KMS-11 (cell line): ENCODE data around the gene DHRS3.

Experiments used
- H2AFZ ChIP-seq: fragments of 200-600 bp; sonication (generic); 2 replicates; pipeline ENCODE4 v1.6.1; 2016; ENCODE audit warnings: antibody characterized with exemption, mixed run types, low read depth
- H3K27ac ChIP-seq: fragments of 200-600 bp; sonication (generic); 2 replicates; pipeline ENCODE4 v1.6.1; 2016; ENCODE audit warnings: mild to moderate bottlenecking, mixed run types
- H3K27me3 ChIP-seq: fragments of 200-600 bp; sonication (generic); 2 replicates; pipeline ENCODE4 v1.6.1; 2017; ENCODE audit warnings: mild to moderate bottlenecking, low read depth, mixed run types, moderate library complexity; ENCODE audit not compliant: insufficient read depth
- H3K36me3 ChIP-seq: fragments of 200-600 bp; sonication (generic); 2 replicates; pipeline ENCODE4 v1.6.1; 2017; ENCODE audit warnings: mild to moderate bottlenecking, mixed run types; ENCODE audit not compliant: insufficient read depth
- H3K4me1 ChIP-seq: fragments of 200-600 bp; sonication (generic); 2 replicates; pipeline ENCODE4 v1.6.1; 2016; ENCODE audit warnings: mild to moderate bottlenecking, low read depth, mixed run types; ENCODE audit not compliant: poor library complexity, severe bottlenecking
- H3K4me2 ChIP-seq: fragments of 200-600 bp; sonication (generic); 2 replicates; pipeline ENCODE4 v1.7.0; 2016; ENCODE audit warnings: mild to moderate bottlenecking, mixed run types
- H3K4me3 ChIP-seq: fragments of 200-600 bp; sonication (generic); IDR thresholded peaks from 2 replicates; pipeline ENCODE4 v1.6.1; 2017; ENCODE audit warnings: low read depth, low read length, mixed read lengths; ENCODE audit not compliant: insufficient read depth
- H3K79me2 ChIP-seq: fragments of 200-600 bp; sonication (generic); 2 replicates; pipeline ENCODE4 v1.6.1; 2016; ENCODE audit warnings: low read depth, mixed run types; ENCODE audit not compliant: insufficient read depth
- H3K9ac ChIP-seq: fragments of 200-600 bp; sonication (generic); 2 replicates; pipeline ENCODE4 v1.6.1; 2016; ENCODE audit warnings: mild to moderate bottlenecking, mixed run types
- H4K20me1 ChIP-seq: fragments of 200-600 bp; sonication (generic); 2 replicates; pipeline ENCODE4 v1.6.1; 2016; ENCODE audit warnings: mild to moderate bottlenecking, mixed run types; ENCODE audit not compliant: insufficient read depth
- TF ChIP-seq, protein P1 (sequence below): fragments of 200-600 bp; sonication (generic); conservative IDR thresholded peaks from 2 replicates; pipeline ENCODE4 v1.6.1; 2017; ENCODE audit warnings: low read depth, mild to moderate bottlenecking, antibody characterized with exemption, low read length, moderate library complexity, mixed read lengths

The DHRS3 gene

DNA sequence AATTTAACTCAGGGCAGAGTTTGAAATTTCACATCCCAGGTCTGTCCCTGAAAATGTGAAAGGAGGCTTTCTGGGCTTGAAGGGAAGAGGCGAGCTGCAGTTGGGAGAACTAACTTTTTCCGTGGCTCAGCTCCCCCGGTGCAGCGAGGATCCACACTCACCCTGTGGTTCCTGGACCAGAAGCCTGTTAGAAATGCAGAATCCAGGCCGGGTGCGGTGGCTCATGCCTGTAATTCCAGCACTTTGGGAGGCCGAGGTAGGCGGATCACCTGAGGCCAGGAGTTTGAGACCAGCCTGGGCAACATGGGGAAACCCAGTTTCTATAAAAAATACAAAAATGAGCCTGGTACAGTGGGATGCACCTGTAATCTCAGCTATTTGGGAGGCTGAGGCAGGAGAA lies 2.9 kb upstream of the DHRS3 start:
- no peaks in the 10 kb centered on the region for H4K20me1 ChIP-seq
- peaks cover 15% of the 10 kb centered on the region for H3K27me3 ChIP-seq
- no peak overlapping the region for H3K4me3 ChIP-seq
- peaks cover 18% of the 10 kb centered on the region for H3K4me1 ChIP-seq
- H2AFZ ChIP-seq = no peak overlapping the region
- no peak overlapping the region for H3K27ac ChIP-seq
- TF ChIP-seq, protein P1, sequence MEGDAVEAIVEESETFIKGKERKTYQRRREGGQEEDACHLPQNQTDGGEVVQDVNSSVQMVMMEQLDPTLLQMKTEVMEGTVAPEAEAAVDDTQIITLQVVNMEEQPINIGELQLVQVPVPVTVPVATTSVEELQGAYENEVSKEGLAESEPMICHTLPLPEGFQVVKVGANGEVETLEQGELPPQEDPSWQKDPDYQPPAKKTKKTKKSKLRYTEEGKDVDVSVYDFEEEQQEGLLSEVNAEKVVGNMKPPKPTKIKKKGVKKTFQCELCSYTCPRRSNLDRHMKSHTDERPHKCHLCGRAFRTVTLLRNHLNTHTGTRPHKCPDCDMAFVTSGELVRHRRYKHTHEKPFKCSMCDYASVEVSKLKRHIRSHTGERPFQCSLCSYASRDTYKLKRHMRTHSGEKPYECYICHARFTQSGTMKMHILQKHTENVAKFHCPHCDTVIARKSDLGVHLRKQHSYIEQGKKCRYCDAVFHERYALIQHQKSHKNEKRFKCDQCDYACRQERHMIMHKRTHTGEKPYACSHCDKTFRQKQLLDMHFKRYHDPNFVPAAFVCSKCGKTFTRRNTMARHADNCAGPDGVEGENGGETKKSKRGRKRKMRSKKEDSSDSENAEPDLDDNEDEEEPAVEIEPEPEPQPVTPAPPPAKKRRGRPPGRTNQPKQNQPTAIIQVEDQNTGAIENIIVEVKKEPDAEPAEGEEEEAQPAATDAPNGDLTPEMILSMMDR = no peak
- H3K79me2 ChIP-seq = no peaks in the 10 kb centered on the region
- no peaks in the 10 kb centered on the region for H3K36me3 ChIP-seq
- H3K9ac ChIP-seq = no peak overlapping the region
- H3K4me2 ChIP-seq = no peak overlapping the region

DNA sequence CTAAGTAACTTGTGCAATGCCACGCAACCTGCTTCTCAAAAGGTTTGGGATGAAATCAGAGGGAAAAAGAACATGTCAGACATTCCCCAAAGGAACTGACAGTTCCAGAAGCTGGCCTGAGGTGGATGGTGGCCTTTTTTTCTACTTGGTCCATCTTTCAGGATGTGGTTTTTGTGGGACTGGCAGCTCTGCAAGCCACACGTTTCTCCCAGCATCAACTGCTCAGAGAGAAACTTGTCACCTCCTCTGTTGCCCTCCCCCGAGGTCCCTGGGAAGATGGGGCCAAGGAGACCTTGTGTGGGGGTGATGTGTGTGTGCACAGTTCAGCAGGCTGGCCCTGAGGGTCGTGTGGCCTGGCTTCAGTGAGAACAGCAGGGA lies 2.5 kb upstream of the DHRS3 start:
- no peak overlapping the region for H2AFZ ChIP-seq
- TF ChIP-seq, protein P1 = no peak
- peak overlapping the region; percentile 22; the same call in 1 of the 2 replicates for H3K4me2 ChIP-seq

DNA sequence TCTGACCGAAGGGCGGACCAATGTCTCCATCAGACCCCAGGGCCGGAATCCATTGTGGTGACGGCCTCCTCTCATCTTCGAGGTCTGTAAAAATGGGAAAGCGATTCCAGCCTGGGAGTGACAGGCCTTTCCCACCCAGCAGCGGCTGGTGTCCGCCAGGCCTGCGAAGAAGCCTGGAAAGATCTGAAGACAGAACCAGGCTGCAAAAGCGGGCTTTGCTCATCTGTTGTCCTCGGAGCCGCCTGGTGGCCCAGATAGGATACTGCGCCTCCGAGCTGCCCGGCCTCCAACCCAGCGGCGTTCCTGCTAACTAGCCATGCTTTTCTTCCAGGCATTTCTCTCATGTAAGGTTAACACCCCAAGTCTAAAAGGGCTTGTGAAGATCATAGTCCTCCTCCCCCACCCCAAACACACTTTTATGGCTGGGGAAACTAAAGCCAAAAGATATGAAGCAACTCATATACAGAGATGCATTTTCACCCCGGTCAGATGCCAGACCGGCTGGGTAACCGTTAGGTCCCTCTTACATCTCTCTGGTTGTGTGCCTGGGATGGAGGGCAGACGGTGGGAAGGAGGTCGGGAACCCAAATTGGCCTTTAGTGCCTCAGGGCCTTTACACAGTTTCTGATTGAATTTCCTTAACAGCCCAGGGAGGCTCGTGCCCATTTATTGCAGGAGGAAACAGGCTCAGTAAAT lies 1.9 kb upstream of the DHRS3 start:
- no peaks in the 10 kb centered on the region for H4K20me1 ChIP-seq
- no peaks in the 10 kb centered on the region for H3K36me3 ChIP-seq
- peaks cover 15% of the 10 kb centered on the region for H3K27me3 ChIP-seq
- H3K79me2 ChIP-seq = no peaks in the 10 kb centered on the region
- H3K4me3 ChIP-seq = no peak overlapping the region
- peak overlapping the region; percentile 38; the same call in 1 of the 2 replicates for H3K4me2 ChIP-seq
- no peak overlapping the region for H3K27ac ChIP-seq
- no peak overlapping the region for H3K9ac ChIP-seq
- peaks cover 18% of the 10 kb centered on the region for H3K4me1 ChIP-seq
- H2AFZ ChIP-seq = no peak overlapping the region
- TF ChIP-seq, protein P1 = peak; percentile 88

More for the DNA sequence above, 2.5 kb upstream of the DHRS3 start:
- Histone ChIP-seq H3K27me3 (peaks cover 15% of the 10 kb centered on the region), H3K36me3 (no peaks in the 10 kb centered on the region), H3K27ac (no peak overlapping the region), H3K79me2 (no peaks in the 10 kb centered on the region), H3K9ac (no peak overlapping the region), H3K4me3 (no peak overlapping the region), H4K20me1 (no peaks in the 10 kb centered on the region), H3K4me1 (peaks cover 18% of the 10 kb centered on the region)

DNA sequence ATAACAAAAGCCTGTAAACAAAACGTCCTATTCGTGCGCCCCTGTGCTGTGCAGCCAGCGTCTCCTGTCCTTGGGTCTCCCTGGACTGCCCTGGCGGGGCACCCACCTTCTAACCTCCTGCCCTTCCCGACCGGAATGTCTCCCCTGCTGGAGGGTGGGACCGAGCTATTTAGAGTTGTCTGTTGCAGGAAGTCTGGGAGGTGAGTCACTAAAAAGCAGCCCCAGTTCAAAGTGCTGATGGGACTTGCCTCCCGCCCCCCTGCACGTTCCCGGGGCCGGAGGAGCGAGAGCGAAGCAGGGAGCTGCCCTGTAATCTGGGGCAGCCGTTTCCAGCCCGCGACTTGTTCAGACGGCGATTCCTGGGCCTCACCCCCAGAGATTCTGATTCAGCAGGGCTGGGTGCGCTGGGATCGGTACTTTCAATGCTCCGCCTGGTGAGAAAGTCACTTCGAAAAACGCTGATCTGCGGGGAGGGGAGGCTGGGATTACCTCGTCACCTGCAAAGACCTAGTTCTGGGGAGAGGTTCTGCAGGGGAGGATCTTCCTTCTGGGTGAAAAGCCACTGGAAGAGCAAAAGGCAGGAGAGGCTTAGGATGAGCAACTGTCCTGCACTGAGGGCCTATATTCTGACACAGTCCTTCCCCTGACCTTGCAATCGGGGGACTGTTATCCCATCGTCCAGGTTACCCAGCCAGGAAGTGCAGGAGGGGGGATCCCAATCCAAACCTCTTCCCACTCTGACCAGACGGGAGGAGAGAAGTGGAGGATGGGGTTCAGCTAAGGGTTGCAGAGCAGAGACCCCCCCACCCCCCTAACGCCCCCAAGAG lies 1.2 kb upstream of the DHRS3 start:
- TF ChIP-seq, protein P1 = no peak
- Histone ChIP-seq H3K4me2 (peak overlapping the region; percentile 38; the same call in 1 of the 2 replicates), H3K79me2 (no peaks in the 10 kb centered on the region), H2AFZ (peak overlapping the region; percentile 54; the same call in 1 of the 2 replicates), H3K4me3 (no peak overlapping the region), H3K36me3 (no peaks in the 10 kb centered on the region), H3K9ac (no peak overlapping the region), H3K27ac (no peak overlapping the region), H3K27me3 (peaks cover 15% of the 10 kb centered on the region), H3K4me1 (peaks cover 18% of the 10 kb centered on the region), H4K20me1 (no peaks in the 10 kb centered on the region)
